Measurements from ENCODE around the gene NTMT2.
A peak's percentile ranks its signal among the peaks of the same experiment; 100 is the strongest.

The NTMT2 gene

DNA sequence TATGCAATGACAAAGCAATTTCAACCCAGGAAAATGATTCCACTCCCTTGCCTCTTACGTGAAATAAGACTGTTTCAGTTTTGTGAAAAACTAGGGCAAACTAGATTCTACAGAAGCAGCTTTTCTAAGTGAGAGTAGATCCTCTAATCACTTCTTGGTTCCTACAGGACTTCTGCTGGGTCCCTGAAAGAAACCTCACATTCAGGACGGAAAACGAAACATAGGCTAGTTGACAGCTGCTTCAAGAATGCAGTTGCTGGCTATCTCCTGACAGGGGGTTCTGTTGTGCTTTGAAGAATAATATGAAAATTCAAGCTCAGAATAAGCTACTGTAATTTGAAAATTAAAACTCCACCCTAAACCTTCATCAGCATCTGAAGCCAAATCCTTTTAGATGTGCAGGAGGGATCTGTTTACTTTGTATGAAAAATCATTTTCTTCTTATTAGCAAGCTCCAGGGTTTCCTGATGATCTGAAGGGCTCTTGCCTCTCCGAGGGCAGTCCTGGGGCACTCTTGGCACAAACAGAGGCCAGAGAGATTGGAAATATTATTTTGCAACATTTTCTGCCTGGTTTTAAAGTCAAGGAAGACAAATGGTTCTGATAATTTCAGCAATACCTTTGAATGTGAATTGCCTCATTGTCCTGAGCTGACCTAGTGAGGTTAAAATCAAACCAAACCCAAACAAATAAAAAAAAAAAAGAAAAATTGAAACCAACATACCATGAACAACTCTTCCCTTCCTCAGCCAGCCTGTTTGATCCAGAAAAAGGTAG is 55.0 kb downstream of the NTMT2 start:
- DNase-seq (ENCODE audit: low read depth) = peak; percentile 65
- peak; percentile 42 for TF ChIP-seq CTCF (conservative IDR thresholded peaks at IDR 0.05; ENCODE audit: low read depth, low read length)
- H3K4me3 ChIP-seq (ENCODE audit: low read depth, low read length) = no peak overlapping the region

- TF ChIP-seq CTCF (conservative IDR thresholded peaks at IDR 0.05; ENCODE audit: low read depth, low read length) = no peak
- no peak overlapping the region for H3K4me3 ChIP-seq (ENCODE audit: low read depth, low read length)
- DNase-seq (ENCODE audit: low read depth) = no peak
Observed at GRCh38 chr1:170203693-170204092, 57.9 kb downstream of the NTMT2 start.

- no peak for DNase-seq (ENCODE audit: low read depth)
Observed at GRCh38 chr1:170204121-170204520, 58.4 kb downstream of the NTMT2 start.

DNA sequence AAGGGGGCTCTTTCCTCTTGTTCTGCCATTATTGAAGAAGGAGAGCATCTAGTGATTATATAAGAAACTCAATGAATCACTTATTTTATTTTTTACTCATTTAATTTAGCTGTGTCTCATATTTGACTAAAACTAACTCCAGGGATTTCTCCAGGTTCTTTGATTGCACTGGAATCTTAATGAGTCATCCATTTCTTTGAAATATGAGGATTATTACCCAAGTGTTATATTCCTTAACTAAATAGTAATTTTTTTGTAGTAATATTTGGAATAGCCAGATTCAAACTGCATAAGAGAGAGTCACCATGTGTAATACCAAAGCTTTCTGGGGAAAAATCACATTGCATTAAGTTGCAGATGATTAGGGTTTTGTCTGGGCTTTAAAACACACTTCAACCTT is 59.5 kb downstream of the NTMT2 start:
- H3K4me3 ChIP-seq (ENCODE audit: low read depth, low read length) = no peak overlapping the region
- DNase-seq (ENCODE audit: low read depth) = no peak
- no peak for TF ChIP-seq CTCF (conservative IDR thresholded peaks at IDR 0.05; ENCODE audit: low read depth, low read length)

More at GRCh38 chr1:170204121-170204520, 58.4 kb downstream of the NTMT2 start:
- no peak overlapping the region for H3K4me3 ChIP-seq (ENCODE audit: low read depth, low read length)
- TF ChIP-seq CTCF (conservative IDR thresholded peaks at IDR 0.05; ENCODE audit: low read depth, low read length) = no peak

- no peak for TF ChIP-seq CTCF (conservative IDR thresholded peaks at IDR 0.05; ENCODE audit: low read depth, low read length)
- no peak overlapping the region for H3K4me3 ChIP-seq (ENCODE audit: low read depth, low read length)
- DNase-seq (ENCODE audit: low read depth) = no peak
Observed at GRCh38 chr1:170209125-170209524, 63.4 kb downstream of the NTMT2 start.

GRCh38 chr1:170210142-170210541 is 64.4 kb downstream of the NTMT2 start:
- no peak for DNase-seq (ENCODE audit: low read depth)
- no peak overlapping the region for H3K4me3 ChIP-seq (ENCODE audit: low read depth, low read length)
- no peak for TF ChIP-seq CTCF (conservative IDR thresholded peaks at IDR 0.05; ENCODE audit: low read depth, low read length)

GRCh38 chr1:170213596-170213995 is 67.8 kb downstream of the NTMT2 start:
- DNase-seq (ENCODE audit: low read depth) = no peak
- H3K4me3 ChIP-seq (ENCODE audit: low read depth, low read length) = no peak overlapping the region
- no peak for TF ChIP-seq CTCF (conservative IDR thresholded peaks at IDR 0.05; ENCODE audit: low read depth, low read length)

All from choroid plexus epithelial cell (primary cell).